HG02798 (cell line): ENCODE data around the gene CAMSAP2.

Source experiments
- ATAC-seq: cut with Tn5 transposase; IDR thresholded peaks from one replicate; pipeline ENCODE4 v1.9.1; 2021; ENCODE audit warnings: mild to moderate bottlenecking; ENCODE audit not compliant: unreplicated experiment, poor library complexity

CAMSAP2 gene

DNA sequence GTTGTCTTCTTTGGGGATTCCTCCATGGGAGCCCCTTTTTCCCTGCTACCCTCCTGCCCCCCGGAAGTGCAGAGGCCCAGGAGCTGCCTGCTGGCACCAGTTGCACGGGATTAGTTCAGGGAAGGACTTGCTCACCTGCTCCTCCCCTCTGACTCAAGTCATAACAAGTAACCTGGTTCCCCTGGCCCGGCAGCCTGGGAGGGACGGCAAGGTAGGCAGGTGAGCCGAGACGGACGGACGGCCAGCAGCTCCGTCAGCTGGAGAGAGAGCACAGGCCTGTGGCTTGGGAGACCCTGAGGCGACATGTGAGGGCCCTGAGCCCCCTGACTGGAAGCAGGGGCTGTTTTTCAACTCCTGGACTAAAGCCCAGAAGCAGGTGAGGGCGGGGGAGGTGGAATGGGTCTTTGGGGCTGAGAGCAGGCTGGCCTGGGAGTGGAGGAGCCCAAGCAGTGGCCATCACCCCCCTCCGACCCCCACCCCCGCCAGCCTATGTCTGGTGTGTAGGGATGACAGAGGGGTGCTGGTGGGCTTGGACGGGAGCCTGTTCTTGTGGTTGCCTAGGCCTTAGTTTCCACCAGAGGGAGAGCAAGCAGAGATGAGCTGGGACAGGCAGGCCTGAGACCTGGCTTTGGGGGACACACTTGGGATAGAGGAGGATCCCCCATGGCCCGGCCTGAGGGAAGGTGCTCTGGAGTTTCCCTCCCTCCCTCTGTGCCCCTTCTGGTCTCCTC is 156.2 kb downstream of the CAMSAP2 start, which contains the start of gene INAVA:
Gene INAVA (plus strand): TSS at position 189 of the 731 bp plus-strand sequence. CDS start 3,501 bp downstream, outside the sequence.
- no peak for ATAC-seq

DNA sequence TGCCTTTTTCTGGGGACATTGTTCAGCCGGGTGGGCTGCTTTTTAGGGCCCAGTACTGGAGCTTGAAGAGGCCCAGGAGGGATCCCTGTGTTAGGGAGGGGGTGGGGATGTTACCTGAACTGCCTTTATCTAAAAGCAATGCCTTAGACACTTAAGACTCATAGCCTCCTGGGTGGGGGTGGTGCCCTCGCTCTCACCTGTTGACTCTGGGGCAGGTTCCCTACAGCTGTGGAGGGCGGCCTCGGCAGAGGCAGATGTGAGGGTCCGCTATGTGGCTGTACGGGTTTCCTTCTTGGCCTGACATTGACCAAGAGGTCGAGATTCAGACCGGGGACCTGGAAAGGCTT is 156.7 kb downstream of the CAMSAP2 start:
- ATAC-seq, result no peak

DNA sequence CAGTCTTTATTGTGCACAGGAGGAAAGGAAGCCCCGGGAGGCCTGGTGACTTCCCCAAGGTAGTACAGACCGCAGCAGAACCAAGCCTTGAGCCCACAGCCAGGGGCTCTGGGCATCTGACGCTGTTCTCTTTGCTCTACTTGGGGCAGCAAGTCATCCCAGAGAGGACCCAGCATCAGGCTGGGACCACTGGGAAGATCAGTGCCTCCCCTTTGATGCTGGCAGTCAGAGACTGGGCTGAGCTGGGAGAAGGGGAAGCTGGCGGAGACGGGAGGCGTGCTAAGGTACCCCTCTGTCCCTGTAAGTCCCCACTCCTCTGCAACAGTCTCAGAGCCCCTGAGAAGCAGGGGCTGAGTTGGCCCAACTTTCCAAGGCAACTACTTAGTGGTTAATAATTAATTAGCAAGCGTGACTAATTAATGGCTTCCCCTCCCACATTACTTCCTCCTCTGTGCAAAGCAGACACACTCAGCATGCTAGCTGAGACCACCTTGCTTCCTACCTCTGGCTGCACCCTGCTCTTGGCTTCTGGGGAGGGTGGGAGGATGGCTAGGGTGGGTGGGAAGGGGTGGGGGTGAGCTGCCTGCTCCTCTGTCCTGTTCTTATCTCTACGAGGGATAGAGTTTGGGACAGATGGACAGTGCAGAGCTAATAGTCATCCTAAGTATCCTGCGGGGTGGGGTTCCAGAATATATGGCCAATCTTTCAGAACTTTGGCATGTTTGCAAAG is 157.3 kb downstream of the CAMSAP2 start:
- ATAC-seq, result peak; percentile 33

DNA sequence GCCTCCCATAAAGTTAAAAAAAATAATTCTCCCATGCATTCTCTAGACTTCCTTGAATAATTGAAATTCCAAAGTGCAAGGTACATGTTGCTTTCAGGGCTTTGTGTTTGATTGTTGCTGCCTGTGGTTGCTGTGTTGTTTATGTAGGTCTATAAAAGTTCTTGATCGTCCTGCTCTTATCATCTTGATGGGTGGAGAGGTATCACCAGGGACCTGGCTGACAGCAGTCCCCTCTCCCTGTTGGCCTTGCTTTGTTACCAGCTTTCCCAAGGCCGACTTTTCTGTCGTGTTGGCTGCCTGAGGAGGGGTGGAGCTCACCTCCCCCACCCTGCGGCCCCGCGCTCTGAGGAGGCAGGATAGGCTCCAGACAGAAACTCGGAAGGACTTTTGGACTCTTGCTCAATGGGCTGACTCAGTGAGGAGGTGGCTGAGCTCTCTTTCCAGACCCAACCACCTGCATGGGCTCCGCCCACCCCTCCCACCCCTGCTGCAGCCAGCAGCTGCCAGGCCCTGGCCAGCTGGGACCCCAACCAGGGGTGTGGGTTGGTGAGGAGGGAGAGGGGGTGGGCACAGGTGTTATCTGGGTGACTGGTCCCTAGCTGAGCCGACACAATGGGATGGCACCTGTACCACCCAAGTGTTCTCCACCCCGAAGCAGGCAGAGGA is 158.0 kb downstream of the CAMSAP2 start:
- ATAC-seq, result no peak

DNA sequence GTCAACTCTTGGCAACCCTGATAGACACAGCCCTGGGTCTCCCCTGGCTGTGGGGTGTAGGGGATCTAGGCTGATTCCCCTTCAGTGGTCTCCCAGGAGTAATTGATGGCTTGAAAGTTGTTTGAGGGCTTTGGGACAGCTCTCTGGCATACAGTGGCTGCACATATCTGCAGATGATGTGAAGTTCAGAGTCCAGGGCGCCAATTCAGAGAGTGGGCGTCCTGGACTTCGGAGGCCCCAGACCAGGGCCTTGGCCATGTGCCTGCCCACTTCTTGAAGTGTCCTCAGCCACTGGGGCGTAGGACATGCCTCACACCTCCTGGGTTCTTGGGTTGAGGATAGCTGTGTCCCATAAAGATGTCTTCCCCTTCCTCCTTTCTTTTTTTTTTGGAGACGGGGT is 158.6 kb downstream of the CAMSAP2 start:
- no peak for ATAC-seq

DNA sequence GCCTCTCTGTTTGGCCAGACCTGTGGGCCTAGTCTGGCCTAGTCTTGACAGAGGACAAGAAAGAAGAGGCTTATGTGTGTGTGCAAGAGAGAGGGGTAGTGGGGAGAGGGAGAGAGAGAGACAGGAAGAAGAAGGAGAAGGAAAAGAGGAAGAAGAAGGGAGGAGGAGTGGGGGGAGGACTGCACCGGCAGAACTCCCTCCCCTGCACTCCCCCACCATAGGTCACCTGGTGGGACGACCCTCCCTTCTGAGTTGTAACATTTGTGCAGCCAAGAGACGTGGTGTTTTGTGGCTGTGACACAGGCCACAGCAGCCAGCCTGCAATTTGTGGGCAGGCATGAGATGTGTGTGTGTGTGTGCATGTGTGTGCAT is 160.3 kb downstream of the CAMSAP2 start:
- ATAC-seq, result no peak

DNA sequence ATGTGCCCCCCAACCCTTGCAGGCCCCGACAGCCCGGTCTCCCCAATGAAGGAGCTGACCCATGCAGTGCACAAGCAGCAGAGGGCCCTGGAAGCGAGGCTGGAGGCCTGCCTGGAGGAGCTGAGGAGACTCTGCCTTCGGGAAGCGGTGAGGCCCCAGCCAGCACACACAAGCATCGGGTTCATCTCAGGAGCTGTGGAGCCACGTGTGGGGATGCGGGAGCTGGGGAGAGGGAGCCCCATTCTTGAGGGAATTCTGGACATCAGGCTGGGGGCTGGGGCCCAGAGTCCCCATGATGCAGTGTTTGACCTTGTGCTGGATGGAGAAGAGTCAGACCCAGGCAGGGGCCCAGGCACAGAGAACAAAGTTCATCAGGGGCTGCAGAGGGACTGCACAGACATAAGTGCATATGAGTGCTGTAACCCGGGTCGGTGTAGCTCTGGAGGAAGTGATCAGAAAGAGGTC is 160.8 kb downstream of the CAMSAP2 start:
- ATAC-seq, result no peak

DNA sequence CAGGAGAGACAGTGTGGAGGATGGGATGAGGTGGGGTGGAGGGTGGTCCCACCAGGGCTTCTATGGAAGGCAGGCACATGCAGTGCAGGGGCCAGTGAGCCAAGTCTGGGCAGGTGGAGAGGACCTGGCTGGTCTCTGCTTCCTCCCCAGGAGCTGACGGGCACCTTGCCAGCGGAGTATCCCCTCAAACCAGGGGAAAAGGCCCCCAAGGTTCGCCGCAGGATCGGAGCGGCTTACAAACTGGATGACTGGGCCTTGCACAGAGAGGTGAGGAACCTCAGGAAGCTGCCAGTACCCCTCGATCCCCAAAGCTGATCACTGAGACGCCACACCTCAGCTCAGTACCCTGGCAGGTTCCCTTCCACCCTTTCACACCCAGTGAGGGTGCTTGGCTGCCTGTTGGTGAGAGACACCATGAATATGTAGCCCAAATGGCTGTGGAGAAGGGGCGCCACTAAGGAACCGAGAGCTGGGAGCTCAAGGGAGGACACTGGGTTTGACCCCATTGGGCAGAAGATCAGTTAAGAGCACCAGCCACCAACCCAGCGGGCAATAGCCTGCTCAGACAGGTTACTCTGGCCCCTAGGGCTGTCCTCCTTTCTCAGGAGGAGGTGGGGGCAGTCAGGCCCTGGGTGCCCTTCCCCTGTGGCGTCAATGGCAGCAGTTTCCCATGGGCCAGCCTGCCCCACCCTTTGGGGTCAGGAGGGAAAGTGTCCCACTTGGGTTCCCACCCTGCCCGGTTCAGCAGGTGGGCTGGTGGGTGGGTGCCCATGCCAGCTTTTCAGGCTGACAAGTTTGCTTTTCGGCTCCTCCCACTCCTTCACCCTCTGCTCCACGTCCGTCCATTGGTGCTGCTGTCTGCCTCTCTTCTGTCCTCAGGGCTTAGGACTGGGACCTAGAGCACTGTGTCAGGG is 161.5 kb downstream of the CAMSAP2 start:
- no peak for ATAC-seq

DNA sequence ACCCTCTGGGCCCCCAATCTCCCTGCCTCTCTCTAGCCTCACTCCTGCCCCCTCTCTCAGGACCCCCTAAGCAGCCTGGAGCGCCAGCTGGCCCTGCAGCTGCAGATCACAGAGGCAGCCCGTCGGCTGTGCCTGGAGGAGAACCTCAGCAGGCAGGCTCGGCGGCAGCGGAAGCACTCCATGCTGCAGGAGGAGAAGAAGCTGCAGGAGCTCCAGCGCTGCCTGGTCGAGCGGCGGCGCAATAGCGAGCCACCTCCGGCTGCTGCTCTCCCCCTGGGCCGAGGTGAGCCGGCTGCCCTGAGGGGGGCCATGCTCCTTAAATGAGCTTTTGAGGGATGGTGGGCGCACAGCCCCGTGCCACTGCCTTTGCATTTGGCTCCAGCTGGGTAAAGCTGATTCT is 162.2 kb downstream of the CAMSAP2 start:
- no peak for ATAC-seq

DNA sequence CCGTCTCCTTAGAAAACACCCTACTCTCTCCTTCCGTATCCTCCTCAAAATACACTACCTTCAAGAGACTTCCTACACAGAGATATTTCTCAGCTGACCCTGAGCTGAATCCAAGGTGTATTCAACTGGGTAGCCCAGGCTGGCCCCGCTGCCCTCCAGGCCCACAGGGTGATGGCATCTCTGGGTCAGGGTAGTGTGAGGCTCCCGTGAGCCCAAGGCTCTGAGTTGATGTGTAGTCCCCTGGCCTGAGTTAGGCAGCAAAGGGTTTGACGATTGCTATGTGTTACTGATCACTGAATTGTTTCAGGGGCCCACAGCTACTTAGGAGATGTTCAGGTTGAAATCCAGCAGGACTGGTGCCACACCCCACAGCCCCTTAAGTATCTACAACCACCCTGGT is 162.7 kb downstream of the CAMSAP2 start:
- ATAC-seq, result no peak

DNA sequence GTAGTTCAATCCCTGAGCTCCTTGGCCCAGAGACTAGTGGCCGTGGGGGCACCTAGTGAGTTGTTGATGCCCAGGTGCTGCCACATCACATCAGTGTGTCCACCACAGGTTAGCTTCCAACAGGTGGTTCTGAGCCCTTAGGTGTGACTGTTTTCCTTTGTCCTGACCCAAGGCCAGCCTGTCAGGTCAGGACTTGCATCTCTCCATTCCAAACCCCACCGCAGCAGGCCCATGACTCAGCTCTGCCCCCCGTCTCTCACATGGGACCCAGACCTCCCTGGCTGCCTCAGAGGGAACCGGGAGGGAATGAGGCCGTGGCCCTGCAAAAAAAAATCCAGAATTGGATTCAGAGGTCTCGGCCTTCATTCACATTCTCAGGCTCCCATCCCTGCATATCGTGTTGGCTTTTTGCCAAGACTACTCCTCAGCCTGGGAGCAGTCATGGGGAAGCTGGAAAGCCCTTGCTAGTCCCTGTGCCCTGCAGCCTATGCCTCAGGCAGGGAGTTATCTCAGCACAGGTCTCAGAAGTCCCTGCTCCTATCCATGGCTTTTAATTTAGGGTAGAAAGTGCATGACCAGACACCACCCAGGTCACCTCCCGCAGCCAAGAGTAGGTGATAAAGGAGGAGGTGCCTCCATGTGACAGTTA is 163.2 kb downstream of the CAMSAP2 start:
- no peak for ATAC-seq

DNA sequence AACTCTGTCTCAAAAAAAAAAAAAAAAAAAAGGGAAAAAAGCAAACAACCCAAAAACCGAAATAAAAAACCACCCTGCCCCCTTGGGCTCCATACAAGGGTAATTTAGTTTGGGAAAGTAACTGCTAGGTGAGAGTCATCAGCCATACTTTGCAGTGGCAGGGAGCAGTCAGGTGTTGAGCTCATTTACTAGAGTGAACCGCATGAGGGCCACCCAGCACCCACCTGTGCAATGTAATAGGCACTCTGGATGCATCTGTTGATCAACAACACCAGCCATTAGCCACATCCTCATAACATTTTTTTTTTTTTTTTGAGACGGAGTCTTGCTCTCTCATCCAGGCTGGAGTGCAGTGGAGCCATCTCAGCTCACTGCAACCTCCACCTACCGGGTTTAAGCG is 165.1 kb downstream of the CAMSAP2 start:
- ATAC-seq, result no peak

DNA sequence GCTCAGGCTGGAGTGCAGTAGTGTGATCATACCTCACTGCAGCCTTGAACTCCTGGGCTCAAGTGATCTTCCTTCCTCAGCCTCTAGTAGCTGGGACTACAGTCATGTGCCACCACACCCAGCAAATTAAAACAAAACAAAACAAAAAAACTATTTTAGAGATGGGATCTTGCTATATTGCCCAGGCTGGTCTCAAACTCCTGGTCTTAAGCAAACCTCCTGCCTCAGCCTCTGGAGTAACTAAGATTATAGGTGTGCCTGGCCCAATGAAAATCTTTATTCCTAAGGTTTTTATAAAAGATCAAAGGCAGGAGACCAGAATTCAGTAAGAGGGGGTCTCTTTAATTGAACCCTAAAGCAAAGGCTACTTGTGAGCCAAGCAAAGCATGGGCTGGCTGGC is 166.1 kb downstream of the CAMSAP2 start:
- no peak for ATAC-seq

DNA sequence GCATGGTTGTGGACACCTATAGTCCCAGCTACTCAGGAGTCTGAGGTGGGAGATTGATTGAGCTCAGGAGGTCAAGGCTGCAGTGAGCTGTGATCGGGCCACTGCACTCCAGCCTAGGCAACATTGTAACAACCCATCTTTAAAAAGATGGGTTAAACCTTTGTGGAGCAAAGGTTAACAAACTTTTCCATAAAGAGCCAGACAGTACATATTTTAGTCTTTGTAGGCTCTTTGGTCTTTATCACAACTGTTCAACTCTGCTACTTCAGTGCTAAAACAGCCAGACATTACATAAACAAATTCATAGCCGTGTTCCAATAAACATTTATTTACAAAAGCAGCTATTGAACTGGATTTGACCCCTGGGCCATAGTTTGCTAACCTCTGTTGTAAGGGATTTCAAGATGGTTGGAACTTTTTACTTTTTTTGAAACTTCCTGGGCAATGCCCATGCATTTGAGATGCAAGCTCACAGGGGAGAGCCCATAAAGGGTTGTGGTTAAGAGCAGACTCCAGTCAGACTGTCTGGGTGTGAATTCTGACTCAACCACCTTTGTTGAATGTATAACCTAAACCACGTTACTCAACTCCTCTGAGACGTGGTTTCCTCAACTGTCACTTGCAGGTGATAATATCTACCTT is 166.8 kb downstream of the CAMSAP2 start:
- ATAC-seq, result peak; percentile 56

DNA sequence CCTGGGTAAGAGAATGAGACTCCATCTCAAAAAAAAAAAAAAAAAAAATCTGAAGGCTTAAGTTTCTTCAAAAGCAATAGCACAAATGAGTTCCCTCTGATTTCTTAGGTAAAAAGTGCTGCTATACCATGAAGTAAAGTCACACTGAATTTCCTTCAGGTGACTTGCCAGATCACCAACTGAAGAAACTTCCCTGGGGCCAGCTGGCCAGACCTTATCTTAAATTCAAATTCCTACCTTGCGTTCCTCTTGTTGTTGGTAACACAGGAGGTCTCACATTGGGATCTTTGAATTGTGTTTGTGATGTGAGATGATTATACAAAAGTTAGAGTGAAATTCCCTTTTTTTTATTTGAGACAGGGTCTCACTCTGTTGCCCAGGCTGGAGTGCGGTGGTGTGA is 167.8 kb downstream of the CAMSAP2 start:
- ATAC-seq, result no peak

DNA sequence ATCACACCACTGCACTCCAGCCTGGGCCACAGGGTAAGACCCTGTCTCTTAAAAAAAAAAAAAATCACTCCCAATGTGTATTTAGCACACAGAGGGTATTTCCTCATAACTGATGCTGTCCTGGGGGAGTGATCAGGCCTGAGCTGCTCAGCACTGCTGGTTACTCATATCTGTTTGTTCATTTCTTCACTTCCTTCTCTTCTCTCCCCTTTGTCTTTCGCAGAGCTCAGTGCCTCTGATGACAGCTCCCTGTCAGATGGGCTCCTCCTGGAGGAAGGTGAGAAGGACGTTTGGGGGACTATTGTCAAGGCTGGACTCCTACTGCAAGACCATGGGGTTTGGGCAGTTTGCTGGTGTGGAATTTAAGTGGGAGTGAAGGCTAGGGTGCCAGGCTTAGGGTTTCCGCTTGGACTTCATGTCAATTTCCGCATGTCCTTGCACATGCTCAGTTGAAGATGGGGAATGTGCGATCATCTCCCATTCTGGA is 169.0 kb downstream of the CAMSAP2 start:
- ATAC-seq, result peak; percentile 53

DNA sequence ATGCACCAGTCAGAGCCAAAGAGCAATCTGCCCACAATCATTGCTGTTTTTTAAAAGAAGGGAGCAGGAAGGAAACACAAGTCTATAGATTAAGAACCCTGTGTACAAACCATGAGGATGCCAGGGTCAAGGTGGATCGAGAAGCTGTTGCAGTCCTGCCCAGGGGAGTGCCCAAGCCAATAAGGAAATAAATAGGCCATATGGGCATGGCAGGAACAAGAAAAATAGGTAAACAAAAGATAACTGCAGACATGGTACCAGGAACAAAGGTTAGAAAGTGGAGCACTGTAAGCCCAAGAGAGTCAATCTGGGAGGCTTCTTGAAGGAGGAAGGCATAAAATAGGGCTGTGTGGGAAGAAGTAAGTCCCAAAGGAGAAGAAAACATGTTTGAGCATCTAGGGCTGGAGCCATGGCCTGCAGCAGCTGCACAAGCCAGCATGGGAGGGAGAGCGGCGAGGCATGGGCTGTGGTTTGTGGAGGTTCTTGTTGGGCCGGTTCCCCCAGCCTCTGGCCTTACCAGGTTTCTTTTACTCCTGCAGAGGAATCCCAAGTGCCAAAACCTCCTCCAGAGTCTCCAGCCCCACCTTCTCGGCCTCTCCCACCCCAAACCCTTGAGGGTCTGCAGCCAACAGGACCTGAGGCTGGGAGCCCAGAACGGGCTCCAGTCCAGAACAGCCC is 169.6 kb downstream of the CAMSAP2 start:
- no peak for ATAC-seq

DNA sequence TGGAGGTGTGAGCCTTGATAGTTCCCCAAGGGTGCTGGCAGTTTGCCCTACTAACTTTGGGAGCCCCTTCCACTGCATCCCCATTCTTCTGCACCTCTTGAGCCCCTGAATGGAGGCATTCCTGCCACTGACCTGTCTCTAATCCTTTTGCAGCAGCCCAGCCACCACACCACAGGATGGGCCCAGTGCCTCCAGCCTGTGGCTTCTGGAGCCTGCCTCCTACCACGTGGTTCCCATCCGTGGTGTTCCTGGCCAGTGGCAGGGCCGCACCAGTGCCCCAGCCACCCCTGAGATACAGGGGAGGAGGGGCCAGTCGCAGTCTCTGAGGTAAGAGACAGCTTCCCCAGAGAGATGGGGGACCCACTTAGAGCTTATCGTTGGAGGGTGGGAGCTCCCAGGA is 170.4 kb downstream of the CAMSAP2 start:
- ATAC-seq, result no peak
